T-cell (primary cell): ENCODE measurements around the gene SERPINA1. TPM values are rescaled to one million over a fixed set of nuclear protein-coding genes. Genes with fewer than 3 reads are reported as not detected.

Experiments used
- ATAC-seq, 4 experiments: fragments of 200-7000 bp in 3 of 4; fragments of 150-1000 bp in 1 of 4; cut with Tn5 transposase; replicated peaks in 1 of 4; 1 replicate in 3 of 4; 2 replicates in 1 of 4; pipeline ENCODE4 v1.10.0; 2021; ENCODE audit warnings: moderate library complexity in 3 of 4, mild to moderate bottlenecking in 2 of 4, moderate number of reproducible peaks in 1 of 4
- CTCF ChIA-PET, 2 donors: fragments of 300-600 bp; sonication (Branson Sonifier 250); formaldehyde crosslinking; loops; one replicate each; lab custom pipeline; 2022; ENCODE audit warnings: antibody characterized with exemption in 2 of 2; lab: Charles Lee
- POLR2A ChIA-PET, 2 donors: fragments of 300-600 bp; sonication (Branson Sonifier 250); formaldehyde crosslinking; loops; one replicate each; lab custom pipeline; 2022; ENCODE audit warnings: antibody characterized with exemption in 2 of 2; lab: Charles Lee
- DNase-seq, 35 experiments: peaks; one replicate each; pipeline versions ENCODE4 v3.0.0 to v3.0.0-alpha.2; 2013 to 2023
- H3K27ac ChIP-seq: one replicate; pipeline ENCODE4 v1.5.1; 2013; ENCODE audit warnings: low read length
- H3K27me3 ChIP-seq, 2 experiments: replicated peaks in 1 of 2; 1 replicate in 1 of 2; 2 replicates in 1 of 2; pipeline versions ENCODE4 v1.6.1 to v1.7.0; 2013; ENCODE audit warnings: low read length in 1 of 2, mixed read lengths in 1 of 2; ENCODE audit not compliant: control insufficient read depth in 2 of 2, insufficient read depth in 2 of 2; ENCODE audit errors: extremely low read depth in 1 of 2
- H3K36me3 ChIP-seq, 2 donors: 1 replicate in 1 of 2; 2 replicates in 1 of 2; pipeline versions ENCODE4 v1.6.1 to v1.7.0; 2013; ENCODE audit warnings: low read length in 1 of 2; ENCODE audit not compliant: control insufficient read depth in 2 of 2, insufficient read depth in 1 of 2; ENCODE audit errors: extremely low read depth in 1 of 2
- H3K4me1 ChIP-seq, 2 experiments: 1 replicate in 1 of 2; 2 replicates in 1 of 2; pipeline versions ENCODE4 v1.6.1 to v1.7.0; 2013; ENCODE audit warnings: low read length in 2 of 2, mixed read lengths in 1 of 2; ENCODE audit not compliant: insufficient read depth in 2 of 2, control insufficient read depth in 1 of 2; ENCODE audit errors: extremely low read depth in 1 of 2
- H3K4me3 ChIP-seq, 2 donors: 1 replicate in 1 of 2; 2 replicates in 1 of 2; pipeline versions ENCODE4 v1.5.1 to v1.7.0; 2013; ENCODE audit warnings: mild to moderate bottlenecking in 2 of 2, low read length in 1 of 2, moderate library complexity in 1 of 2; ENCODE audit not compliant: control insufficient read depth in 1 of 2; ENCODE audit errors: extremely low read depth in 1 of 2
- H3K9me3 ChIP-seq: 2 replicates; pipeline ENCODE4 v1.7.0; 2013
- H3K27ac Mint-ChIP-seq, 2 donors: one replicate each; pipeline ENCODE4 v1.8.0; 2020 to 2021; ENCODE audit warnings: mild to moderate bottlenecking in 2 of 2, mixed read lengths in 2 of 2
- H3K27me3 Mint-ChIP-seq, 2 donors: one replicate each; pipeline ENCODE4 v1.8.0; 2021 to 2022; ENCODE audit warnings: mixed read lengths in 2 of 2
- H3K36me3 Mint-ChIP-seq: one replicate; pipeline ENCODE4 v1.8.0; 2021; ENCODE audit warnings: mixed read lengths
- H3K4me1 Mint-ChIP-seq, 3 donors: one replicate each; pipeline ENCODE4 v1.8.0; 2020 to 2022; ENCODE audit warnings: mixed read lengths in 3 of 3, mild to moderate bottlenecking in 1 of 3
- H3K4me3 Mint-ChIP-seq, 3 donors: one replicate each; pipeline ENCODE4 v1.8.0; 2020 to 2022; ENCODE audit warnings: mild to moderate bottlenecking in 3 of 3, mixed read lengths in 3 of 3, moderate library complexity in 3 of 3
- H3K9me3 Mint-ChIP-seq, 3 donors: one replicate each; pipeline ENCODE4 v1.8.0; 2020 to 2022; ENCODE audit warnings: mixed read lengths in 3 of 3
- WGBS: methylation state at CpG from one replicate; pipeline ENCODE4 v1.1.5; 2013; ENCODE audit warnings: missing lambda C conversion rate; ENCODE audit not compliant: insufficient coverage; 5-methylcytosine and 5-hydroxymethylcytosine counted together
- total RNA-seq, 35 experiments: library from RNA in 6 of 35; stranded (reverse) in 6 of 35; fragments of 120-200 nt in 1 of 35; gene quantifications; one replicate each; pipeline versions ENCODE4 v1.2.1 to v1.2.4 and lab custom pipeline; 2013 to 2026

The SERPINA1 gene
- total RNA-seq, 5 donors from 2014 or later (not counting 1 experiment from before 2014, with no cell fraction given) = 0.63 to 11.1 (median 6.7) TPM

GRCh38 chr14:94362614-94363133, 25.7 kb downstream of the SERPINA1 start:
- Mint-ChIP-seq H3K27ac (no peak overlapping the region), H3K9me3 (no peaks in the 10 kb centered on the region), H3K36me3 (no peaks in the 10 kb centered on the region), H3K4me1 (no peaks in the 10 kb centered on the region), H3K4me3 (no peak overlapping the region), H3K27me3 (peaks cover 8 to 20% of the 10 kb centered on the region in 2 donors)
- ChIA-PET POLR2A (no interaction called here), CTCF (no interaction called here)
- 79% methylated on average over 8 of the region's 8 CpGs for WGBS
- no peaks in the 10 kb centered on the region for H3K4me1 ChIP-seq
- no peaks in the 10 kb centered on the region for H3K9me3 ChIP-seq
- DNase-seq = no peak
- H3K4me3 ChIP-seq = no peak overlapping the region
- no peak overlapping the region for H3K27ac ChIP-seq
- H3K27me3 ChIP-seq = peaks cover 0 to 12% of the 10 kb centered on the region in 2 experiments
- ATAC-seq = no peak
- no peaks in the 10 kb centered on the region for H3K36me3 ChIP-seq

GRCh38 chr14:94361682-94362081, 26.7 kb downstream of the SERPINA1 start:
- Histone ChIP-seq H3K4me1 (no peaks in the 10 kb centered on the region), H3K27ac (no peak overlapping the region), H3K36me3 (no peaks in the 10 kb centered on the region), H3K27me3 (peaks cover 0 to 12% of the 10 kb centered on the region in 2 experiments), H3K4me3 (no peak overlapping the region), H3K9me3 (no peaks in the 10 kb centered on the region)
- no peak for DNase-seq
- Mint-ChIP-seq H3K27ac (no peak overlapping the region), H3K36me3 (no peaks in the 10 kb centered on the region), H3K4me1 (no peaks in the 10 kb centered on the region), H3K4me3 (no peak overlapping the region), H3K27me3 (peaks cover 9 to 21% of the 10 kb centered on the region in 2 donors), H3K9me3 (no peaks in the 10 kb centered on the region)
- 40% methylated on average over 1 of the region's 7 CpGs for WGBS
- ChIA-PET POLR2A (no interaction called here), CTCF (no interaction called here)
- ATAC-seq = no peak

GRCh38 chr14:94360945-94361565, 27.3 kb downstream of the SERPINA1 start:
- CTCF ChIA-PET = no interaction called here
- Mint-ChIP-seq H3K27me3 (peaks cover 14 to 23% of the 10 kb centered on the region in 2 donors), H3K36me3 (no peaks in the 10 kb centered on the region), H3K27ac (no peak overlapping the region), H3K4me1 (no peaks in the 10 kb centered on the region), H3K9me3 (no peaks in the 10 kb centered on the region), H3K4me3 (no peak overlapping the region)
- no peak for DNase-seq
- no CpG with 5 or more reads among the region's 7 CpGs for WGBS
- POLR2A ChIA-PET = no interaction called here
- H3K27me3 ChIP-seq = peaks cover 0 to 12% of the 10 kb centered on the region in 2 experiments
- ATAC-seq = no peak
- H3K4me3 ChIP-seq = no peak overlapping the region
- no peak overlapping the region for H3K27ac ChIP-seq
- H3K36me3 ChIP-seq = no peaks in the 10 kb centered on the region
- H3K9me3 ChIP-seq = no peaks in the 10 kb centered on the region
- H3K4me1 ChIP-seq = no peaks in the 10 kb centered on the region

- Mint-ChIP-seq H3K4me1 (no peaks in the 10 kb centered on the region), H3K4me3 (no peak overlapping the region), H3K9me3 (peaks cover 0 to 3% (median under 1%) of the 10 kb centered on the region in 3 donors), H3K36me3 (no peaks in the 10 kb centered on the region), H3K27ac (no peak overlapping the region), H3K27me3 (peaks cover 14 to 21% of the 10 kb centered on the region in 2 donors)
- Histone ChIP-seq H3K27ac (no peak overlapping the region), H3K9me3 (no peaks in the 10 kb centered on the region), H3K36me3 (no peaks in the 10 kb centered on the region), H3K4me1 (no peaks in the 10 kb centered on the region), H3K4me3 (no peak overlapping the region), H3K27me3 (peaks cover 0 to 8% of the 10 kb centered on the region in 2 experiments)
- no peak for ATAC-seq
- CTCF ChIA-PET = no interaction called here
- WGBS = no CpG with 5 or more reads among the region's 1 CpG
- no peak for DNase-seq
- POLR2A ChIA-PET = no interaction called here
Observed at GRCh38 chr14:94357166-94357565, 31.2 kb downstream of the SERPINA1 start.

GRCh38 chr14:94356379-94357056, 31.9 kb downstream of the SERPINA1 start:
- H3K27me3 ChIP-seq = peaks cover 0 to 6% of the 10 kb centered on the region in 2 experiments
- CTCF ChIA-PET = no interaction called here
- no peaks in the 10 kb centered on the region for H3K36me3 ChIP-seq
- no peaks in the 10 kb centered on the region for H3K9me3 ChIP-seq
- ATAC-seq = no peak
- DNase-seq = no peak
- no peaks in the 10 kb centered on the region for H3K36me3 Mint-ChIP-seq
- H3K4me3 Mint-ChIP-seq = no peak overlapping the region
- peaks cover 19 to 24% of the 10 kb centered on the region in 2 donors for H3K27me3 Mint-ChIP-seq
- peaks cover 0 to 7% (median 4%) of the 10 kb centered on the region in 3 donors for H3K9me3 Mint-ChIP-seq
- H3K4me1 Mint-ChIP-seq = no peaks in the 10 kb centered on the region
- H3K4me3 ChIP-seq = no peak overlapping the region
- no peaks in the 10 kb centered on the region for H3K4me1 ChIP-seq
- POLR2A ChIA-PET = no interaction called here
- no peak overlapping the region for H3K27ac Mint-ChIP-seq
- H3K27ac ChIP-seq = no peak overlapping the region
- WGBS = 84% methylated on average over 3 of the region's 5 CpGs

GRCh38 chr14:94355191-94355794, 33.1 kb downstream of the SERPINA1 start:
- WGBS = 23% methylated on average over 4 of the region's 15 CpGs
- Histone ChIP-seq H3K4me3 (no peak overlapping the region), H3K4me1 (no peaks in the 10 kb centered on the region), H3K9me3 (no peaks in the 10 kb centered on the region), H3K27me3 (peaks cover 0 to 5% of the 10 kb centered on the region in 2 experiments), H3K36me3 (no peaks in the 10 kb centered on the region), H3K27ac (no peak overlapping the region)
- no peaks in the 10 kb centered on the region for H3K36me3 Mint-ChIP-seq
- no peak overlapping the region for H3K27ac Mint-ChIP-seq
- POLR2A ChIA-PET = no interaction called here
- H3K4me1 Mint-ChIP-seq = no peaks in the 10 kb centered on the region
- DNase-seq (no peak), ATAC-seq (no peak)
- peaks cover 18 to 23% of the 10 kb centered on the region in 2 donors for H3K27me3 Mint-ChIP-seq
- peaks cover 0 to 7% (median 4%) of the 10 kb centered on the region in 3 donors for H3K9me3 Mint-ChIP-seq
- no peak overlapping the region for H3K4me3 Mint-ChIP-seq
- CTCF ChIA-PET = no interaction called here
